NCI-H2171 treated with DMSO at 0.1 percent for 48 hours (cell line): Measurements from ENCODE around the gene NPAT.
A peak's percentile ranks its signal among the peaks of the same experiment; 100 is the strongest.
"Not testable (repeated sequence)": the region's sequence is repeated elsewhere in the genome, so short reads cannot be mapped to it uniquely, and the experiment has no call there.

Experiments used
- DNase-seq: peaks from one replicate; lab custom pipeline; 2025; lab: John Stamatoyannopoulos, UW

Gene NPAT

GRCh38 chr11:108148556-108148955 lies 73.9 kb downstream of the NPAT start:
- DNase-seq, result no peak

- no peak for DNase-seq
Observed at GRCh38 chr11:108147150-108147549, 75.3 kb downstream of the NPAT start.

- no peak for DNase-seq
Observed at GRCh38 chr11:108144615-108145014, 77.8 kb downstream of the NPAT start.

- DNase-seq, result no peak
Observed at GRCh38 chr11:108142304-108142703, 80.1 kb downstream of the NPAT start.

GRCh38 chr11:108137212-108137611 lies 85.2 kb downstream of the NPAT start:
- no peak for DNase-seq

- peak; percentile 31 for DNase-seq
Observed at GRCh38 chr11:108135845-108136544, 86.4 kb downstream of the NPAT start.

- DNase-seq, result not testable (repeated sequence)
Observed at GRCh38 chr11:108132993-108133538, 89.4 kb downstream of the NPAT start.

- no peak for DNase-seq
Observed at GRCh38 chr11:108131993-108132392, 90.4 kb downstream of the NPAT start.

GRCh38 chr11:108128772-108129171 lies 93.7 kb downstream of the NPAT start:
- no peak for DNase-seq

- DNase-seq, result no peak
Observed at GRCh38 chr11:108125096-108125495, 97.3 kb downstream of the NPAT start.

GRCh38 chr11:108122166-108122628 lies 100.2 kb downstream of the NPAT start:
- peak; percentile 52 for DNase-seq

GRCh38 chr11:108121274-108122155 lies 100.9 kb downstream of the NPAT start, which contains the start of gene ACAT1:
Gene ACAT1 (plus strand): TSS chr11:108121567. CDS start chr11:108121607, 40 bp downstream.
- peak; percentile 87 for DNase-seq

- not testable (repeated sequence) for DNase-seq
Observed at GRCh38 chr11:108120936-108121273, 101.5 kb downstream of the NPAT start.

GRCh38 chr11:108117746-108118371 lies 104.6 kb downstream of the NPAT start:
- DNase-seq, result peak; percentile 82

GRCh38 chr11:108115500-108116140 lies 106.8 kb downstream of the NPAT start:
- DNase-seq, result peak; percentile 18

- DNase-seq, result no peak
Observed at GRCh38 chr11:108112057-108112456, 110.4 kb downstream of the NPAT start.

GRCh38 chr11:108111126-108111525 lies 111.3 kb downstream of the NPAT start:
- DNase-seq, result no peak
